NB4 (cell line): ENCODE data around the gene IFT122.

Experiments used
- DNase-seq: peaks from one replicate; pipeline ENCODE4 v3.0.0; 2010; ENCODE audit warnings: low read depth
- H3K4me3 ChIP-seq: one replicate; pipeline ENCODE4 v1.5.1; 2011; ENCODE audit warnings: mild to moderate bottlenecking, low read depth, low read length, moderate library complexity
- CTCF ChIP-seq: IDR thresholded peaks from one replicate; pipeline ENCODE4 v1.5.1; 2012; ENCODE audit warnings: low read depth, low read length
- MAX ChIP-seq: IDR thresholded peaks from 2 replicates; pipeline ENCODE4 v1.6.1; 2011; ENCODE audit warnings: low read depth, low read length
- MYC ChIP-seq: IDR thresholded peaks from 2 replicates; pipeline ENCODE4 v1.6.1; 2011; ENCODE audit warnings: low read depth, low read length
- POLR2A ChIP-seq: IDR thresholded peaks from 2 replicates; pipeline ENCODE4 v1.6.1; 2011; ENCODE audit warnings: mild to moderate bottlenecking; ENCODE audit not compliant: insufficient read length; ENCODE audit errors: extremely low read depth

IFT122 gene

GRCh38 chr3:129567939-129568338 lies 127.9 kb downstream of the IFT122 start:
- DNase-seq: no peak
- H3K4me3 ChIP-seq: no peak overlapping the region
- TF ChIP-seq MAX (no peak), POLR2A (no peak), CTCF (no peak), MYC (no peak)

GRCh38 chr3:129569856-129570255 lies 129.8 kb downstream of the IFT122 start:
- no peak for DNase-seq
- H3K4me3 ChIP-seq: no peak overlapping the region
- TF ChIP-seq POLR2A (no peak), MAX (no peak), MYC (no peak), CTCF (no peak)
